Breast epithelium (tissue), 3 donors: ENCODE results near the gene PSMD4.

ENCODE experiments used
- POLR2A ChIP-seq: fragments of 450-650 bp; IDR thresholded peaks from one replicate; pipeline ENCODE4 v1.6.1; 2016; ENCODE audit warnings: antibody characterized with exemption, mild to moderate bottlenecking, moderate library complexity
- POLR2AphosphoS5 ChIP-seq, 3 donors: sonication (generic); formaldehyde crosslinking; IDR thresholded peaks; one replicate each; pipeline ENCODE4 v1.6.1; 2017; ENCODE audit warnings: antibody characterized with exemption in 3 of 3
- TF ChIP-seq, protein P1 (sequence below), 3 donors: fragments of 450-650 bp; IDR thresholded peaks; one replicate each; pipeline ENCODE4 v1.5.1; 2016 to 2017; ENCODE audit warnings: antibody characterized with exemption in 3 of 3, mild to moderate bottlenecking in 3 of 3, moderate library complexity in 3 of 3

DNA sequence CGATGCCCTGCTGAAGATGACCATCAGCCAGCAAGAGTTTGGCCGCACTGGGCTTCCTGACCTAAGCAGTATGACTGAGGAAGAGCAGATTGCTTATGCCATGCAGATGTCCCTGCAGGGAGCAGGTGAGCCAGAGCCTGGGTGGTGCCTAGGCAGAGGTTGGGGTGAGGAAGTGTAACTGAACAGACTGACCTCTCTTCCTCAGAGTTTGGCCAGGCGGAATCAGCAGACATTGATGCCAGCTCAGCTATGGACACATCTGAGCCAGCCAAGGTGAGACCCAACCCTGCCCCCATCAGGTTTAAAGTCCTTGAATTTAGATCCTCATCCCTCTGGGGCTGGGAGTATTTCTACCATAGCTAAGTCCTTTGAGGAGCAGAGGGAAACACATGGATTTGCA, 11.8 kb downstream of the PSMD4 start:
- TF ChIP-seq, protein P1, sequence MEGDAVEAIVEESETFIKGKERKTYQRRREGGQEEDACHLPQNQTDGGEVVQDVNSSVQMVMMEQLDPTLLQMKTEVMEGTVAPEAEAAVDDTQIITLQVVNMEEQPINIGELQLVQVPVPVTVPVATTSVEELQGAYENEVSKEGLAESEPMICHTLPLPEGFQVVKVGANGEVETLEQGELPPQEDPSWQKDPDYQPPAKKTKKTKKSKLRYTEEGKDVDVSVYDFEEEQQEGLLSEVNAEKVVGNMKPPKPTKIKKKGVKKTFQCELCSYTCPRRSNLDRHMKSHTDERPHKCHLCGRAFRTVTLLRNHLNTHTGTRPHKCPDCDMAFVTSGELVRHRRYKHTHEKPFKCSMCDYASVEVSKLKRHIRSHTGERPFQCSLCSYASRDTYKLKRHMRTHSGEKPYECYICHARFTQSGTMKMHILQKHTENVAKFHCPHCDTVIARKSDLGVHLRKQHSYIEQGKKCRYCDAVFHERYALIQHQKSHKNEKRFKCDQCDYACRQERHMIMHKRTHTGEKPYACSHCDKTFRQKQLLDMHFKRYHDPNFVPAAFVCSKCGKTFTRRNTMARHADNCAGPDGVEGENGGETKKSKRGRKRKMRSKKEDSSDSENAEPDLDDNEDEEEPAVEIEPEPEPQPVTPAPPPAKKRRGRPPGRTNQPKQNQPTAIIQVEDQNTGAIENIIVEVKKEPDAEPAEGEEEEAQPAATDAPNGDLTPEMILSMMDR (IDR thresholded peaks at IDR 0.05), result no peak
- TF ChIP-seq POLR2A (no peak), POLR2AphosphoS5 (IDR thresholded peaks at IDR 0.05) (no peak)
